Measurements from ENCODE around the gene ZNF106.

ZNF106 gene
- total RNA-seq, result 76.4 to 393 (median 305) reads per million in 17 experiments

DNA sequence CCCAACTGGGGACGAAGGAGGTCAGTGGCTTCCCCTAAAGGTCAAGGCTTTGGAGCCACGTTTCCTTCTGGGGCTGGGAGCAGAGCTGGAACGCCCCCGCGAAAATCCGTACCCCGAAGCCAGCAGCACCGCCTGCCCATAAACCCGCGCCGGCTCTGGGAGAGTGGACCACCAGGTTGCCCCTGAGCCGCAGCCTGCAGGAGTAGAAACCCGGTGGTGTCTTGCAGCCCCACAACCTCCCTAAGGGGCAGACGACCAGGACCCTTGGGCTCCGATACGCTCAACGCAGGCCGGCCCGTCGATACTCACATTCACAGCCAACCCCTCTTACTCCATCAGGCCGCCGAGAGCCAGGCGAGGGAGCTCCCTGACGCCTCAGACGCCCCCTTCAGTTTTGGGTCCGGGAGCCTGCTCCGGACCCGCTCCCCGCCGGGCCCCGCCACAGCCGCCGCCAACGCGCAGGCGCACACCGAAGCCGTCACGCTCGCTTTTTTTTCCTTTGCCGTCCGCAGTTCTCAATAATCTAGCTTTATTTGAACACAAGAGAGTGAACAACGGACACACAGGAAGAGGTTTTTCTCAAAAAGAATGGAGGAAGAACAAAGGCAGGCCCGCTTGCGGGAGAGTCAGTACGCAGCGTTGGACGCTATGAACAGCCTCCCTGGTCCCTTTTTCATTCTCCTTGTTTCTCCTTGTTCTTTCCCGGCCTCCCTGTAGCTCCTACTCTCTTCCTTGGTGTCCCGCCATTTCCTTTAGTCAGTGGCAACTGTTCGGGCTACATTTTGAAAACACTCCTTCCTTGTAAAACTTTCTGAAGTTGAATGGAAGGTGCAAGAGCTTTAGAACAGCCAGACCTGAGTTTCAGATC is at the start of gene ZNF106:
Gene ZNF106, minus strand, starts transcription at position 471 of the 868 bp plus-strand sequence. CDS start 18,852 bp downstream, outside the sequence.
- DNase-seq, result peak; percentile 92 to 96 (median 94)

DNA sequence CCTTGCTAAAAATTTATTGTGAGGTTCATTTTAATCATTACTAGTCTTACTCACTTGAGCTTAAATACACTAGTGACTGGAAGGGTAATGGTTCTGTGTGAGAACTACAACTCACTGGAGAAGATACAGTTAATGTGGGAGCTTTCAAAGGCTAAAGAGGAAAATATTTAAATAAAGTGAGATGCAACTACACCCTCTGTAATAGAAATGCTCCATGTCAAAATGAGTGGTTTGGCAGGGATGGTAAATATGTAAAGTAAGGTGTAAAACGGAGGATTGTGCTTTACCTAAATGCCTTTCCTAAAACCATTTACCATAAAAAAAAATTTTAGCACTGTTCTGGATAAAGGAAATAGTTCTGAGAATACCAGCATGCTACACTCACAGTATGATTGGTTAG is 42.3 kb upstream of the ZNF106 start:
- no peak for DNase-seq

DNA sequence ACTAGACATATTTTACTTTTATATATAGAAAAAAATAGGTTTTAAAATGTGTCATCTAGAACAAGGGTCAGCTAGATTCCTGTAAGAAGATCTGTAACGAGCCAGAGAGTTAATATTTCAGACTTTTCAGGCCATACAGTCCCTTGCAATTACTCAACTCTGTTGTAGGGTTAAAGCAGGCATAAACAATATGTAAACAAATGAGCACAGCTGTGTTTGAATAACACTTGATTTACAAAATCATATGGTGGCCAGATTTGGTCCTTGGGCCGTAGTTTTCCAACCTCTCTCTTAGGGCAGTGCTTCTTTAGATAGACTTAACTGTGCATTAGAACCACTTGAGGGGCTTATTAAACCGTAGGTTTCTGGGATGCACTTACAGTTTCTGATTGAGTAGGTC is 38.0 kb upstream of the ZNF106 start:
- DNase-seq, result no peak

DNA sequence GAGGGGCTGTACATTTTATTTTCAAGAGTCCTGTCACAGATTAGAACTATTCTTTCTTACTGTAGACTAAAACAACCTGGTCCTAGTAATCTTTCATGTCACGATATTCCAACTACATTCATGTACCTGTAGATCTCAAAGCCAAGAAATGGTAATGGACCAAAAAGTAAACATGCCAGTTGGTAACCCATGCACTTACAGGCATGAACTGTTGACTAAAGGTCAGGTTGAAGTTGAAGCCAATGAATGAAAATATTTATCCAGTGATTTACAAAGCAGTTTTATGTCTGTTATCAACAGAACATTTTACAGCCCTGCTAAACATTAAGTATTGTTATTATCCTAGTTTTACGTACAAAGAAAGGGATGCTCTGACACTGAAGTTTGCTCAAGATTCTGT is 32.4 kb upstream of the ZNF106 start:
- no peak for DNase-seq

DNA sequence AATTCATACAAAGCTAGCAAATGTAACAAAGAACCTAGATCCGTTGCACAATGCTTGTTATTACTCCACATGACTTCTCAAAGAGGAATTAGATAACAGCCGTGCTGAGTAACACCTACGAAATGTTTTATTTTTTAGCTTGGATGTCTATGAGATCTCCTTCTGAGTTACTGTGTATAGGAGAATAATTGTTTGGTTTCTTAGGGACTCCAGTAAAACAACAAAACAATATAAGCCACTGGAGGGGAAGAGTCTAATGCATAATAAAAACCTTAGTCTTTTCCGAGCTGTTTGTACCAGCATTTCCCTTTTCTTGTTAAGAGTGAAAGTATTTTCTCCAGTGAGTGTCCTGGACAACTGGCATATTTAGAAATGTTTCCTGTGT is 20.1 kb upstream of the ZNF106 start:
- peak; percentile 16 to 77 (median 62) for DNase-seq

DNA sequence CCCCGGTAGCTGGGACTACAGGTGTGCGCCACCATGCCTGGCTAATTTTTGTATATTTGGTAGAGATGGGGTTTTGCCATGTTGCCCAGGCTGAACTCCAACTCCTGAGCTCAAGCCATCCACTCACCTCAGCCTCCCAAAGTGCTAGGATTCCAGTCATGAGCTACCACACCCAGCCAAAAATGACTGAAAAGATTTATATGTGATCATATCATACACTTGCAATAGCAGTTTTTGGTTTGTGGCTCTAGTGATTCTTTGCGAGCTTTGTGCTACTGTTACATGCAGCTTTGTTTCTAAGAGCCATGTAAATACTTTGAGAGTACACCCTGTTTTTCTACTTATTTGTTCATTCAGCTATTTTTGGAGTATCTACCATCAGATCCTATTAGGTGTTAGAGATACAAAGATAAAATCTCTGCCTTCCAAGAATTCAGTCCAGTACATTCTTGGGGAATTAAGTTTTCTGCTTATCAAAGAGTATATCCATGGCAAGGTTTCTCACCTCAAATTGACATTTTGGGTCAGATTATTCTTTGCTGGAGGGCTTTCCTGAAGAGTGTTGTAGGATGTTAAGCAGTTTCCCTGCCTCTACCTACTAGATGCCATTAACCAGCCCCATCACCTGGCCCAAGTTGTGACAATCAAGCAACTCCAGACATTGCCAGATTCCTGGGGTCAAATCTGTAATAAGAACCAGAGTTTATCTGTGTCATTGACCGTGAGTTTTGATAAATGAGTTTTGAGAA is 19.5 kb upstream of the ZNF106 start:
- DNase-seq, result no peak

DNA sequence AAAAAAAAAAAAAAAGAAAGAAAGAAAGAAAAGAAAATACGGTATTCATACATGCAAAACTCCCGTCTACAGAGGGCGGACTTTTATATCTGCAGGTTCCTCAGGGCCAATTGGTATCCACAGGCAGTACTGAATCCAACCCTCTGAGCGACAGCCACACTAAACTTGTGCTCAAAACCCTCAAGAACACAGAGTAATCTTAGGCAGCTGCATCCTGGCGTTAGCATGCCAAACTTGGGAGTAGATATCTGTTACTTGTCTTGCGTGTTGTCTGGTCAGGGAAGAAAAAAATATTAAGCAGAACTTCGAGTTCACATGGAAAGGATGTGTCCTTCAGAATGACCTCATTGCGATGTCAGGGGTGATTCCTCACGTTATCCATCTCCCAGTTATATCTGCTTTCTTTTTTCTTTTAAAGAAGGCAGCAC is 17.3 kb upstream of the ZNF106 start:
- DNase-seq, result peak in 1 of 4 experiments; percentile 20

DNA sequence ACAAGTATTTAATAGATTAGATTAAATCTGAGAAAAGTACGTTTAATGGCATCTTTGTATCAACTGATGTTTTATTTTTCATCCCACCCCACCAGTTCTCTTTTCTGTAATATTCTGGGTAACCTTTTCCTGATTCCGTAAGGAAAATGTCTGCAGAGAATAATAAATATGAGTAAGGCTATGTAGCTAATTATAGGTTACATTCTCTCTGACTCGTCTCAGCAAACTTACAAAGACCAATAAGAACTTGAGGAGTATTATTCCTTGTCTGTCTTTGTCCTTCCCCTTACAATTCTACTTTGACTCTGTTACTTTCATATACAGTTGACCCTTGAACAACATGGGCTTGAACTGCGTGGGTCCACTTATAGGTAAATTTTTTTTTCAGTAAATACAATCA is 16.6 kb upstream of the ZNF106 start:
- no peak for DNase-seq

DNA sequence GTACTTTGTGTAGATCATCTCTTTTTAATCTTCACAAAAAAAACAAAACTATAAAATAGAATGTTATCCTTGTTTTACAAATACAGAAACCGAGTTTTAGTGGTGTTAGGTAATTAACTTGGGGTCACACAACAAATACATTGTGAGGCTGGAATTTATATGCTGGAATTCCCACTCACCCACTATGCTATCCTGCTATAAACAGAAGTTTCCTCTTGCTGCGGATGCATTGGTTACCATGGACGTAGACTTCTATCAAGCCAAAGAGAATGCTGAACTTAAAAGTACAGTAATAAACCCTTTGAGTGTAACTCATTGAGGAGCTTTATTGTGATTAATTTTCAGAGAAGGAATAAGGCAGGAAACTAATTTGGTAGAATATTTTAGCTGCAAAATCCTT is 13.7 kb upstream of the ZNF106 start:
- no peak for DNase-seq

DNA sequence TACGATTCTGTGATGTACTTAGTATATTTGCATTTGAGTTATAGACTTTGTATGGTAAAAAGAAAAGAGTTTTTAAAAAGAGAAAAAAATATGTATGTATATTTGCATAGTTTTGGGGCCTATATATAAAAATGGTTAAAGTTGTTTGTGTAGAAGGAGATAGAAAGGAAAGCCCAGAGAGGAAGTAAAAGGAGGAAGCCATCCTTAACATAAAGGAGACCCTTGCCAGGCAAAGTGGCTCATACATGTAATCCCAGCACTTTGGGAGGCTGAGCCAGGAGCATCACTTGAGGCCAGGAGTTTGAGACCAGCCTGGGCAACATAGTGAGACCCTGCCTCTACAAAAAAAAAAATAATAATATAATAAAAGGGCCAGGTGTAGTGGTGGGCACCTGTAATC is 12.9 kb upstream of the ZNF106 start:
- DNase-seq, result peak in 2 of 4 experiments; percentile 24 to 31

DNA sequence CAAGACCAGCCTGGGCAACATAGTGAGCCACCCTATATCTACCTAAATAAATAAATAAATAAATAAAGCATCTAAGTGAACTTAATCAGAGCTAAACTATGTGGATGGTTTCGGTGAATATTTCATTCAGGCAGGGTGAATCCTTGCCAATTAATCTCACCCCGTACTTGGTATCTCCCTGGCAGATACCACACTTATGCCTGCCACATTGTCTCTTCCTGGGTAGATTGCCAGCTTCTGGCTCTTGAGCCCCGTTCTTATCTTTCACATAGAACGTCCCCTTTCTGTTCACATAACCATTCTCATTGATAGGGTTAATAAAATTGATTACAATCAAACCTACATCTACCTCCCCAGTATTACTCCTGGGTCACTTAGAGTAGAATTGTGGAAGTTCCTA is 11.5 kb upstream of the ZNF106 start:
- DNase-seq, result no peak

DNA sequence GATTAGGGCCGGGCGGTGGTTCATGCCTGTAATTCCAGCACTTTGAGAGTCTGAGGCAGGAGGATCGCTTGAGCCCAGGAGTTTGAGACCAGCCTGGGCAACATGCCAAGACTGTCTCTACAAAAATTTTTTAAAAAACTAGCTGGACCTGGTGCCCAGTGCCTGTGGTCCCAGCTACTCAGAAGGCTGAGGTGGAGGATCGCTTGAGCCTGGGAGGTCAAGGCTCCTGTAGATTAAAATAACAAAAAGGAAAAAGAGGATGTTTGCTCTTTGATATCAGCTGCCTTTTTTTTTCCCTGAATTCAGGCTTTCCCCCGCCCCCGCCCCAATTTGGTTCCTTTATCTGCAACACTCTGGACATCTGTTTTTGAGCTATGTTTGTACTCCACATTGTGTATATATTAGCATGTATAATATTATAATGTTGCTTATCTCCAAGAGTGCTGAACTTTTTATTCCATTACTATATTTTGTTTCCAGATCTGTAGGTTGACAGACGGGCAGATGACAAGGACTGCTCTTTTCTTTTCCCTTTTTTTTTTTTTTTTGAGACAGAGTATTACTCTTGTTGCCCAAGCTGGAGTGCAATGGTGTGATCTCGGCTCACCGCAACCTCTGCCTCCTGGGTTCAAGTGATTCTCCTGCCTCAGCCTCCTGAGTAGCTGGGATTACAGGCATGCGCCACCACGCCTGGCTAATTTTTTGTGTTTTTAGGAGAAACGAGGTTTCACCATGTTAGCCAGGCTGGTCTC is 9.1 kb upstream of the ZNF106 start:
- DNase-seq, result peak in 3 of 4 experiments; percentile 50 to 59 (median 58)

DNA sequence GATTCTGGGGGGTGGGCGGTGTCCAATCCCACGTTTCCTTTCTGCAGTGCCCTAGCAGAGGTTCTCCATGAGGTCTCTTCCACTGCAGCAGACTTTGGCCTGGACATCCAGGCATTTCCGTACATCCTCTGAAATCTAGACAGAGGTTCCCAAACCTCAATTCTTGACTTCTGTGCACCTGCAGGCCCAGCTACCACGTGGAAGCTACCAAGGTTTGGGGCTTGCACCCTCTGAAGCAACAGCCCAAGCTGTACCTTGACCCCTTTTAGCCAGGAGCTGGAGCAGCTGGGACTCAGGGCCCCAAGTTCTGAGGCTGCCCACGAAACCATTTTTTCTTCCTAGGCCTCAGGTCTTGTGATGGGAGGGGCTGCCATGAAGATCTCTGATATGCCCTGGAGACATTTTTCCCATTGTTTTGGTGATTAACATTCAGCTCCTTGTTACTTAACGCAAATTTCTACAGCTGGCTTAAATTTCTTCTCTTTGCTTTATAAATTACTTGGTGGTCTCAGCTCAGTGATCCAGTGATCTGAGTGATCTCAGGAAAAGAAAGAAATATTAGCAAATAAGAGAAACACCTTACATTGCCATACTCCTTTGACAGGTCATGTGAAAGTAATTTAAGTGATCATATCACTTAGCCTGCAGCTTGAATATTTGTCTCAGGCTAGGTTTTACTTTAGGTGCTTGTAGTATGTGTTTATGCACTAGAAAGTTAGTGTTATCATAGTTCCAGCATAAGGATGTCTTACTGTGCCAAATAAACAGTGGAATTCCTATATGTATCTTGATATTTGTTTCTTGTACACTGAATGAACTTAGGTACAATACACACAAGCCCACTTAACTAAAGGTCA is 7.5 kb upstream of the ZNF106 start:
- no peak for DNase-seq

DNA sequence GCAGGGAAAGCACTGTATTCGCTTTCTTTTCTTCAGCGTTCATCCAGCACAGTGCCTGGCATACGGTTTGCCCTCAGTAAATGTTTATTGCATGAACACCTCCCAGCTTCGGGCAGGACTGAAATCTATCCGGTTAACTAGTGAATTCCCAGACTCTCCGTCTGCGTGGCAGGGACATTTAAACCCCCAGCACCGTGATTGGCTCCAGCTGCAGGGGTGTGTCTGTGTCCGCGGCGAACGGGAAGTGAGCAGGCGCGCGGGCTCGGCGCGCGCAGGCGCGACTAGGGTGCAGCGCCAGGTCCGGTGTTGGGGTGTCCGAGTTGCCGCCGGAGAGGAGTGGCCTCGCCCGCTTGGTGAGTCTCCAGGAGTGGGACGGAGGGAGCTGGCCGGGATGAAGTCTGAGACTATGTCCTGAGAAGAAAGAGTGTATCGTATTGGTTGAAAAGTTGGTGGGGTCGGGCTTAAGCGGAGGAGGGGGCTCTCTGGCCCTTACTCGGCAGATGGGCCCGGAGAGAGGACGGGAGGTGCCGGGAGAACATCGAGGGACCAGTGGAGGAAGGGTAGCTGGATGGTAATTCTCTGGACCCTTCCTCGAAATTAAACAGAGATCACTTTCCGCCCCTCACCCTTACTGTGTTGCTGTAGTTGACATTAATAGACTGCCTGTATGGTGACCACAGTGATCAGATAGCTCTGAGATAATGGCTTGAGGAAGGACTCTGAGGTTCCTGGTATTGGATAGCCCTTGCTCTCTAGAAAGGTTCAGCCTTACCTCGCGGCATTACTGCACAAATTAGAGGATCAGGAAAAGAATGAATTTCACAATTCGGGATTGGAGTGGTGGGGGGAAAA is 4.6 kb upstream of the ZNF106 start, which contains the start of gene SNAP23:
Gene SNAP23, plus strand, starts transcription at position 274 of the 852 bp plus-strand sequence. CDS start 16,213 bp downstream, outside the sequence.
- peak; percentile 91 to 96 (median 93) for DNase-seq

DNA sequence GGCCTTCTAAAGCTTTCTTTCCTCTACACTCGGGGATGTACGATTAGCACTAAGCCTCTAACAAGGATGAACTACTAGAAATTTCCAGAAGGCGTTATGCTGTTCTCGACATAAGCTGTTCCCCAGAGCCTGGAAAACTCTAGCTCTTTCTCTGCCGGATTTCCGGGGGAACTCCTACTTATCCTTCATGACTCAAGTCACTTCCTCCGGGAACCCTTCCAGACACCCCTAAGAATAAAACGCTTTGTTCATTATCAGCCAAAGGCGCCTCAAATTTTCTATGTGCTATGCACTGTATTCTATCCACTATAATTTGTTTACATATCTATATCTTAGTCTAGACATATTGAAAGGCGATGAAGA is 4.0 kb upstream of the ZNF106 start:
- DNase-seq, result peak; percentile 51 to 70 (median 68)

DNA sequence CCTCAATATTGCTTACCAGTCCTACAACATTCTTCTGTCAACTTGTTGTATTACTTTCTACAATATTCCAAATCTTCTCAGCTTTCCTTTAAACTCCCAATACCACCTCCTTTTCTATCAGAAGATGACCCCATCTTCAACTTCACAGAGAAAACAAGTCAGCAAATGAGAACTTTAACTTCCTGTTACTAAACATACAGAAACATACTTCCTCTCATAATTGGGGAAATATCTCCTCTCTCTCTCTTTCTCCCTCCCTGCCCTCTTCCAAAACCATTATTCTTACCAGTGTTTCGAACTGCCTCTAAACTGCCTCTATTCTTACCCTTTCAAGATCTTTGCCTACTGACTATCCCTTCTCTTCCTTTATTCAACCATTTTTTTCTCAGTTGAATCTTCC is 2.7 kb upstream of the ZNF106 start:
- DNase-seq, result peak in 3 of 4 experiments; percentile 22 to 71 (median 69)

DNA sequence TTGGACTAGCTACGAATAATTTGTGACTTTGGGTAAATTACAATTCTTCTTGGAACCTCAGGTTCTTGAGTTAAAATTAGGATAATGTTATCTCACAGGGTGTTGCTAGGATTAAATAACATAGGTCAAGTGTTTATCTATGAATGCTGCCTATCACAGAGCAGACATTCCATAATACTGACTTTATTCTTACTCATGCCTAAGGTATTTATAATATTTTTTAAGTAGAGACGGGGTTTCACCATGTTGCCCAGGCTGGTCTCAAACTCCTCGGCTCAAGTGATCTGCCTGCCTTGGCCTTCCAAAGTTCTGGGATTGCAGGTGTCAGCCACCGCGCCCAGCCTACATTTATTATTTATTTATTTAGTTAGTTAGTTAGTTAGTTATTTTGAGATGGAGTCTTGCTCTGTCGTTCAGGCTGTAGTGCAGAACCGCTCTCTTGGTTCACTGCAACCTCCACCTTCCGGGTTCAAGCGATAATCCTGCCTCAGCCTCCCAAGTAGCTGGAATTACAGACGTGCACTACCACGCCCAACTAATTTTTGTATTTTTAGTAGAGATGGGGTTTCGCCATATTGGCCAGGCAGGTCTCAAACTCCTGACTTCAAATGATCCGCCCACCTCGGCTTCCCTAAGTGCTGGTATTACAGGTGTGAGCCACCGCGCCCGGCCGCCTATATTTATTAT is 741 bp upstream of the ZNF106 start:
- DNase-seq, result no peak

DNA sequence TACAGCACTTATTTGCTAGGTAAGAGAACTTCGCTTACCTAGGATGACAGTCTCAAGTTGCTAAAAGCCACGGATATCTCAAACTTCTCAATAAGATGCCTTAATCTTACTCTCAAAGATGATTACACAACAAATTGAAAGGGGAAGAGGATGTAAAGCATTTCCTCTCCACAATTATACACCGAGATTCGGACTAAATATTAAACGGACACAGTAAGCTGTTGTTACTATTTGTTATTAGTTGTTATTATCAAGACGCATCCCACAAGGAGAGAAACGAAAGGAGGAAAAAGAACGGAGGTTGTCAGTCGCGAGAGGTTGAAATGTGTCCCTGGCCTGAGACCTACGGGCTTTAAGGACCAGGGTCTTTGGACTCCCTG is 660 bp downstream of the ZNF106 start:
- DNase-seq, result peak in 3 of 4 experiments; percentile 34 to 66 (median 61)

DNA sequence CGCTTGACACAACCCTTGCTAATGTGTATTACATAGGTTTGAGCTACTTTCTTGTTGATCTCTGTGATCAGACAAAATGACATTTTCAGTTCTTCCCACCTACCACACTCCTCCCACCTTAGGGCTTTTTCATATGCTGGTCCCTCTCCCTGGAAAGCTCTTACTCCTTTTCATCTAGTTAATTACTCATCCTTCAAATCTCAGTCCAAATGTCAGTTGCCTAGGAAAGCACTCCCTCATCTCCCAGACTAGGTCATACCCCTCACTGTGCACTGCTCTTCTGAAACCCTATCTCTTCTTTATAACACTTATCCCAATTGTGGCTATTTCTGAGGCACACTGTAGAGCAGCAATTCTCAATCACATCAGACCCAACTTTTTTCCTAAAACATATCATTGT is 7.3 kb downstream of the ZNF106 start:
- DNase-seq, result no peak

DNA sequence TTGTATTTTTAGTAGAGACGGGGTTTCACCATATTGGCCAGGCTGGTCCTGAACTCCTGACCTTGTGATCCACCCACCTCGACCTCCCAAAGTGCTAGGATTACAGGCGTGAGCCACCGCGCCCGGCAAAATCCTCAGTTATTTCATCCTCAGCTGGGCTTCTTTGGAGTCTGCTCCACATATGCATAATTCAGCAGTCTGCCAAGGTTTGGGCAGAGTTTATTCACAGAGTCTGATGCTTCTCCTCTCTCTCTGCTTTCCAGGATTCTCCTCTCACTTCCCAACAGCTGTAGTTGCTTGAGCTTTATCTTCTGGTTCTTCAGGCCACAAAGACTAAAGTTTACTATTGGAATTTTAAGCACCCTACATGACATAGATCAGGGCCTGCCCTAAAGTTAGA is 8.2 kb downstream of the ZNF106 start:
- DNase-seq, result no peak
